GM12873 (cell line): Measurements from ENCODE around the gene SSC5D.

Experiments used
- TF ChIP-seq, protein P1 (sequence below): IDR thresholded peaks from 2 replicates; pipeline ENCODE4 v1.5.1; 2012; ENCODE audit warnings: low read depth, mild to moderate bottlenecking, moderate library complexity, low read length, control low read depth; ENCODE audit not compliant: insufficient read depth; ENCODE audit errors: missing control alignments

The SSC5D gene

DNA sequence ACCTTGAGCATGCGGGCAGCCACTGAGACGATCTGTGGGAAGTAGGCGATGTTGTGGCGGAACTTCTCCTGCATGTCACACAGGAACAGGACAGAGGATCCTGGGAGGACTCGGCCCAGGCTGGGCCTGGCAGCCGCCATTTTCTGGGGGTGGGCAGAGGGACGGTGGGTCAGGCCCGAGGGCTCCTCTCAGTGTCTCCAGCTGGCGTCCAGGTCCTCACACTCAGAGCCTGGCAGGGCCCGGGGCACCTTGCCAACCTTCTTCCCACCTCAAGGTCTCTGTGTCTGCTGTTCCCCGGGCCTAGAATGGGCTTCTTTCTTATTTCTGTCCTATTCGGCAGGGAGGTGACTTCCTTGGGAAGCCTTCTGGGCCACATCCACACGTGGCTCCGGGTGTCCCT, 31.9 kb upstream of the SSC5D start:
- TF ChIP-seq, protein P1, sequence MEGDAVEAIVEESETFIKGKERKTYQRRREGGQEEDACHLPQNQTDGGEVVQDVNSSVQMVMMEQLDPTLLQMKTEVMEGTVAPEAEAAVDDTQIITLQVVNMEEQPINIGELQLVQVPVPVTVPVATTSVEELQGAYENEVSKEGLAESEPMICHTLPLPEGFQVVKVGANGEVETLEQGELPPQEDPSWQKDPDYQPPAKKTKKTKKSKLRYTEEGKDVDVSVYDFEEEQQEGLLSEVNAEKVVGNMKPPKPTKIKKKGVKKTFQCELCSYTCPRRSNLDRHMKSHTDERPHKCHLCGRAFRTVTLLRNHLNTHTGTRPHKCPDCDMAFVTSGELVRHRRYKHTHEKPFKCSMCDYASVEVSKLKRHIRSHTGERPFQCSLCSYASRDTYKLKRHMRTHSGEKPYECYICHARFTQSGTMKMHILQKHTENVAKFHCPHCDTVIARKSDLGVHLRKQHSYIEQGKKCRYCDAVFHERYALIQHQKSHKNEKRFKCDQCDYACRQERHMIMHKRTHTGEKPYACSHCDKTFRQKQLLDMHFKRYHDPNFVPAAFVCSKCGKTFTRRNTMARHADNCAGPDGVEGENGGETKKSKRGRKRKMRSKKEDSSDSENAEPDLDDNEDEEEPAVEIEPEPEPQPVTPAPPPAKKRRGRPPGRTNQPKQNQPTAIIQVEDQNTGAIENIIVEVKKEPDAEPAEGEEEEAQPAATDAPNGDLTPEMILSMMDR, result no peak

DNA sequence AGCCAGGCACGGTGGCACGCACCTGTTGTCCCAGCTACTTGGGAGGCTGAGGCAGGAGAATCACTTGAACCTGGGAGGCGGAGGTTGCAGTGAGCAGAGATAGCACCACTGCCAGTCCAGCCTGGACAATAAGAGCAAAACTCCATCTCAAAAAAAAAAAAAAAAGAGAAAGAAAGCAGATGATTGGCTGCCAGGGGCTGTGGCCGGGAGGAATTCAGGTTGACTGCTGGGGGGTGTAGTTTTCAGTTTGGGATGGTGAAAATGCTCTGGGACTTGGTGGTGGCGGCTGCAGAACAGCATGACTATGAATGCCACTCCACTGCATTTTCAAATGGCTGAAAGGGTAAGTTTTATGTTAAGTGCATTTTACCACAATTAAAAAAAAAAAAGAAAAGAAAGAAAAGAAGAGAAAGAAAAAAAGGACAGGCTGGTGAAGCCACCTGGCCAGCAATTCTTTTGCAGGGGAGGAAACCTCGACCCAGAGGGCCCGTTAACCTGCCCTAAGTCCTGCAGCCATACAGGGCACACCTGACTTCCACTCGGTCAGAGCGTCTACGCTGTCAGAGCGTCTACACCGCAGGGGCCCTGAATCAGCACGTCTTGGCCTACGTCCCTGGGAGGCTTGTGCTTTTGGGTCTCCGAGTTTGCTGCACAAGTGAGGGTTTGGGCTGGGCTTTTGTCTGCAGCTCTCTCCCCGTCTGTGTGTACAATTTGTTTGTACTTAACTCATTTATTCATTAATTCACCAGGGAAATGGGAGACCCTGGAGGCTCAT, 30.4 kb upstream of the SSC5D start:
- TF ChIP-seq, protein P1, result no peak

DNA sequence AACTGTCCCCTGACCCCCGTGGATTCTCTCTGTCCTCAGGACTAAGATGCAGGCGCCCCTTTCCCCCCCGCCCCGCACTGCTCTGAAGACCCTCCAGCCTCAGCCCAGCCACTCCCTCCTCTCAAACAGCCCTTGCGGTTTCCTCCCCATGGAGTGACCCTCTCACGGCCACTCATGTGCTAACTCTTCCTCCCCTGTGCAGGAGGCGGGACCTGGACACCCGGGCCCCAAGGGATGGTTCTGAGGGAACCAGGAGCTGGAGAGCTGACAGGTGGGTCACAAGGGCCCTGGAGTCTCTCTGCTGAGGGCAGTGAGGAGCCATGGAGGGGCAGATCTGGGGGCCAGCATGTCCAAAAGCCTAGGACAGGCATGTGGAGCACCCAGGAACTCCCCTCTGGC, 28.7 kb upstream of the SSC5D start:
- TF ChIP-seq, protein P1, result no peak

DNA sequence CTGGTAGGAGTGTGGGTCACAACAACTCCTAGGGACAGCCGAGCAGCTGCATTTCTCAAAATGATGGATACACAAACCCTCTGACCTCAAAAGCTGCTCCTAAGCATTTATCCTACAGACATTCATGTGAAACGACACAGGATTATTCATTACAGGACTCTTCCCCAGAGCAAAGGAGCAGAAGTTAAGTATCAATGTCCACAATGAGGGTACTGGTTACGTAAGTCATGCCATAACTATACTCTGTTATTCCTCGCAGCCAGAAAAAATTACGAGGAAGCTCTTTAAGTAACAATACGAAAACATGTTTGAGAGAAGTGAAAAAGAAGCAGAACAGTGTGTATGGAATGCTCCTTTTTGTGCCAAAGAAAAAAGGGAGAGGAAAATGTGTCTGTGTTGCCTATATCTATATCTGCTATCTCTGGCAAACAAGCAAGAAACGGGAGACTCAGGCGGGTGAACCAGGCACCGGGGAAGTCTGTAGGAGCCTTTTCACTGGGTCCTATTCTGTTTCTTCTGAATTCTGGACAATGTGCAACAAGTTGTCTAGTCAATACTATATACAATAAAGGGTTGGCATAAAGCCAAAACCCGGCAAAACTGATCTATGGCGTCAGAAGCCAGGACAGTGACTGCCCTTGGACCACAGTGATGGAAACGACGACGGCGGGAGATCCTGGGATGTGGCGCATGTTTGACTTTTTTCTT, 28.1 kb upstream of the SSC5D start:
- TF ChIP-seq, protein P1, result no peak

DNA sequence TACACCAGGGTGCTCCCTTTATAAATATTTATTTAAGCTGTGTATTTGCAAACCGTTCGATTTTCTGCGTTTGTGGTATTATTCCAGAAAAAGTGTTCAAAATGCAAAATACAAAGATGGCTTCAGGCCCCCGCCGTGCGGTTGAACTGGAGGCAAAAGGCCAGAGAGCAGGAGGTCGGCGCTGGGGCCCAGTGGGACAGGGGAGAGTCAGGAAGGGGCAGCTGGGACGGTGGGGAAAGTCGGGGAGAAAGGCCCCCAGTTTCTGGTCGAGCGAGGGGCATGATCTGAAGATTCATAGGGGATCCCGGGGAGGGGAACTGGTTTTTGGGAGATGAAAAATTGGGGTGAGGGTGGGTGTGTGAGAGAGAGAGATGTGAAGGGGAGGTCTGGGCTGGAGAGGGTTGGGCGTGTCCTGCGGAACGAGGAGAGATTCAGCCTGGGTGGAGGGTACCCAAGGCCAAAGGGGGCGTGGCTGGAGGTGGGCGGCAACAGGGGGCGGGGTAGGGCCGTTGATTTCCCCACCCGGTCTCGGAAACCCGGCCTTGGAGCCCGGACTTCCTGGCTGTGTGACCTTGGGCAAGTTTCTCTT, 27.5 kb upstream of the SSC5D start:
- TF ChIP-seq, protein P1, result no peak

DNA sequence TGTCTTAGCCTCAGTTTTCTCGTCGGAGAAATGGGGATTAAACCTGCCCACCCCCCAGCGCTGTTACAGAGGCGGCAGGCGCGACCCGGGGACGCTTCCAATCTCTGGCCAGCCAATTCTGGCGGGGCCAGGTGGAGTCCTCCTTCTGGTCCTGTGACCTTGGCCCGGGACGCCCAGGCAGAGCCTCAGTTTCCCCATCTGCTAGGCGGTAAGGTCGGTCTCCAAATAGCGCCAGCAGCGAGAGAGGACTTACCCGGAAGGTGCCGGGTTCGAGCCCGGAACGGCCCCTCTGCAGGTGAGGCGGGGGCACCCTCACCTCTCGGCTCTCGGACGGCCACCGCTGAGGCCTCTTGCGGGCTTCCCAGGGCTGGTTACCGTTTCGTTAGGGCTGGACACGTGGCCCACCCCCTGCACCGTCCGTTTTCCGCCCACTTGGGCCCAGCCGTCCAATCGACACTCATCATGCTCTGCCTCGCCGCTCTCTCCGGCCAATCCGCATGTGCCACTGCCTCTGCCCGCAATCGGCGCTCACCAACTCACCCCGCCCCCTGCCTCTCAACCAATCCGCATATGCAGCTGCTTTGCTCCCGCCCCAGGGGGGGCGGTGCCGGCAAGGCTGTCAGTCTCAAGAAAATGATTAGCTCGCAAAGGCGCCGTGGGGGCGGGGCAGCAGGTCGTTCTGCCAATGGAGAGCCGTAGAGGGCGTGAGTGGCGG, 26.8 kb upstream of the SSC5D start, which contains the start of gene ISOC2:
ISOC2 (minus strand) TSS at position 384 of the 715 bp plus-strand sequence. CDS start 5,156 bp downstream, outside the sequence.
- TF ChIP-seq, protein P1, result no peak
